Ecto neural progenitor cell (in vitro differentiated cells): ENCODE results near the gene C3AR1.
"Not testable (repeated sequence)": the region's sequence is repeated elsewhere in the genome, so short reads cannot be mapped to it uniquely, and the experiment has no call there.

Experiments
- DNase-seq: peaks from one replicate; pipeline ENCODE4 v3.0.0-alpha.2; 2018; ENCODE audit warnings: low spot score

C3AR1 gene

DNA sequence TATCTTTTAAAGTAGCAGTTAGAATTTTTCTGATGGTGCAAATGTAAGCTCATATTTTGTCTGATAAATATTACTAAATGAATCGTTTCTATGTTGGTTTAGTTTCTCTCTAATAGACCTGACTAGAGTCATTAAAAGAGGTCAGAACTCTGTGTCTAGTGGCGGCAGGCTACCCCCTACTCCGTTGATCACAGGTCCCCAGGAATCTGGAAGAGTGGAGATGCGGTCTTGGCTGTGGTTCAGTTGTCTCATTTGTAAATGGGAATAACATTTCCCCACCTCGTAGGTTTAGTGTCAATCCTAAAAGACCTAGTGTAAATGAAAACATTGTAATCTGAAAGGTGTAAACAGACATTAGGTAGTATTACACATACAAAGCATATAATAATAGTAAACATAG, 38.3 kb downstream of the C3AR1 start:
- DNase-seq = no peak

DNA sequence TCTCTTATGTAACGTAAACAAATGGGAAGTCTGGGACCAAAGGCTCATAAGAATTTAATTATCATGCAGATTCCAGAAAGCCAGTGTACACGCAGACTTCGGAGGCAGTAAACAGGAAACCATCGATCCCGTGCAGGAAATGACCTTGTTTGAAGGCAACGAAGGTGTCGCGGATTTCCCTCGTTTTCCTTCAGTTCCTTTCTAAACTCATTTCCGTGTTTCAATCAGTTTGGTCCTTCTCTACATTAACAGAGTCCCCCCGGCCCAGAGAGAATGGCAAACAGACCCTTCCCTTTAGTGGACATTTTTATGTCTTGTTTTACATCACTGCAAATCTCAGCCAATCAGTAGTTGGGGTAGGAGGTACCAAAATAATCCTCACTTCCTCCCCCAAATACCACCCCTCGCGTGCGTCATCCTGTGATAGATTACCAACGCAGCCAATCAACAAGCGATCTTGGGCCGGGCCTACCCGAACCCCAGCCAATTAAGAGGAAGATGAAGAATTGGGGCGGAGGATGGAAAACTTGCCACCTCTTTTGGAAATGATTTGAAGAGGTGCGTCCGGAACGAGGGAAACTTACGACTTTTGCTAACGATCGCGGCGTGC, 39.8 kb downstream of the C3AR1 start:
- peak; percentile 97 for DNase-seq

DNA sequence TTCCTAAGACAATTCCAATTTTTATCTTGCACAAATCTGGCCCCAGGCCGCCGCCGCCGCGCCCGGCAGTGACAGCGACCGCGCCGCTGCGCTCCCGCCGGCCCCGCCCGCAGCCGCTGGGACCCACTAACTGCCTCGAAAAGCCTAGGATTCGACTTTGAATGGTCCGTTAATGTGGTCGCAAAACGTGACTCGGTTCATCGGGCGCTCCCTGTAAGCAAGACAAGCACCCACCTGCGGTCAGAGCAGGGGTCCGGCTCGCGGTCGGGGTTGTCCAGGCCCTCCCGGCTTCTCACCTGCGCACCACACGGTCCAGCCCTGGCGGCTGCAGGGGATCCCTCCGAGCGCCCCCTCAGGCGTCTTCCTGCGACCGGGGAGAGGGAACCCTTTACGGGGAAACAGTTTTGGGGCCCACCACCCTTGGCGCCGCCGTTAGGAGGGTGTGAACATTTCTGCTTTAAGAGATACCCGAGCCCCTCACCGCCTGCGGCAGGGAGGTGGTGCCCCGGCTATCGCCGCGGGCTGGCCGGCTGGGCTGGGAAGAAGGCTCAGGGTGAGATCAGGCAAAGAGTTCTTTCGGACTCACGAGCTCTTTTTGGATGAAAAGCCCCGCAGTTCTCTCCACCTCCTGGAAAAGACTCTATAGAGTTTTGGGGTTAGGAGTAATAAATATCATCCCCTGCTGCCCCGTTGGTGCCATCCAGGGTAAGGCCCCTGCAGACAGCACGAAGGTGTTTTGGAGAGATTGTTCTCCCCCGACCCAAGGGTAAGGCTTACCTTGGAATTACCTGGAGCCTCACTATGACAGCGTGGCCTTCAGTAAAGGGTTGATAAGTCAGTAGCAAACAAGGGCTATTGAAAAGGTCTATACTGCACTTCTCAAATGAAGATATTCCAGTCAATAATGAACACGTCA, 47.2 kb downstream of the C3AR1 start:
- DNase-seq = peak; percentile 92

DNA sequence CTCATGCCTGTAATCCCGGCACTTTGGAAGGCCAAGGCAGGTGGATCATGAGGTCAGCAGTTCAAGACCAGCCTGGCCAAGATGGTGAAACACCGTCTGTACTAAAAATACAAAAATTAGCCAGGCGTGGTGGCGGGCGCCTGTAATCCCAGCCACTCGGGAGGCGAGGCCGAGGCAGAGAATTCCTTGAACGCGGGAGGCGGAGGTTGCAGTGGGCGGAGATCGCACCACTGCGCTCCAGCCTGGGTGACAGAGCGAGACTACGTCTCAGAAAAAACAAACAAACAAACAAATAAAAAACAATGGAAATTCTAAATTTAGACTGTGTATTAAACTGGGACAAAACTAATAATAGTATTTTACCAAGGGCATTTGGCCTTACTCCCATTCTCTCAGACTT, 47.9 kb downstream of the C3AR1 start:
- DNase-seq = not testable (repeated sequence)

DNA sequence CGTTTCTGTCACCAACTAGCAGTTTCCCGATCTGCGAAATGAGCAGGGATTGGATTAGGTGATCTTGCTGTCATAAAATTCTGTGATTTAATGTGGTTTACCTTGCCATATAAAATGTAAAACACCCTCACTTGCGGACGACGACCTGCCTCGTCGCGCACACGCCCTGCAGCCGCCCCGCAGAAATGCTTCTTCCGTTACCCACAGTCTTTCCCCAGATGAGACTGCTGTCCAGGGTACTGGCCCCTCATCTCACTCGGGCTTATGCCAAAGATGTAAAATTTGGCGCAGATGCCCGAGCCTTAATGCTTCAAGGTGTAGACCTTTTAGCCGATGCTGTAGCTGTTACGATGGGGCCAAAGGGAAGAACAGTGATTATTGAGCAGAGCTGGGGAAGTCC, 51.3 kb downstream of the C3AR1 start:
- DNase-seq = no peak

DNA sequence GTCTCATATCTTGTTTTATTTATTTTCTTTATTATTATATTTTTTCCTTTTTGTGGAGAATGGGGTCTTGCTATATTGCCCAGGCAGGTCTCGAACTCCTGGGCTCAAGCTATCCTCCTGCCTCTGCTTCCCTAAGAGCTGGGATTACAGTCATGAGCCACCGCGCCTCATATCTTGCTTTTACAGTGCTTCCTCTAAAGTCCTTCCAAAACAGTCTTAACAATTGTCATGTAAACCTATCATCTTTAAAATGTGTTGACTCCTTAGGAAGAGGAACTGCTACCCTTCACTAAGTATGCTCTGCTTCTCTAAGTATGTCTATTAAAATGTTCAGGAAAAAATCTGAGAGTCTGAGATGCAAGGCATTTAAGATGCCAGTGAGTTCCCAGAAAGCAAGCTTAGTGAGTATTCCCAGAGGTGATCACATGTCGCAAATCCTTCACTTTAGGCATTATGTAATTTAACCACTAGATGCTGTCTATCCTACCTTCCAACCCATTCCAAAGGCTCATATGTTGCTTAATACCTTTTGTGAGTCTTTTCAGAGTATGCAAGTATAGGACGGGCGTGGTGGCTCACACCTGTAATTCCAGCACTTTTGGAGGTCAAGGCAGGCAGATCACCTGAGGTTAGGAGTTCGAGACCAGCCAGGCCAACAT, 53.4 kb downstream of the C3AR1 start:
- DNase-seq = no peak

DNA sequence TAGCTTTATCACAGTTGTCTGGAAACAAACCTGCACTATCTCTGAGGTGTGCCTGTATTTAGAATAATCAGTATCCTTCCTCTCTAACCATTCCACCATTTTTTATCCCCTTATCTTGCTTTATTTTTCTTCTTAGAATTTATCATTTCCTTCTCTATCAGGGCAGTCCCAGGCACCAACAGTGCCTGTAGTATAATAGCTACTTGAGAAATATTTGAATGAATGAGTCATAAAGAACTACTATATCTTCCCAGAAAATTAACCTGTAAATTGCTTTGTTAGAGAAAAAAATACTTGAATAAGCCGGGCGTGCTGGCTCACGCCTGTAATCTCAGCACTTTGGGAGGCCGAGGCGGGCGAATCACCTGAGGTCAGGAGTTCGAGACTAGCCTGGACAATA, 54.8 kb downstream of the C3AR1 start:
- DNase-seq = no peak
